ENCODE results near the gene ECT2.
A peak's percentile ranks its signal among the peaks of the same experiment; 100 is the strongest.
"Not testable (repeated sequence)": the region's sequence is repeated elsewhere in the genome, so short reads cannot be mapped to it uniquely, and the experiment has no call there.

The ECT2 gene

DNA sequence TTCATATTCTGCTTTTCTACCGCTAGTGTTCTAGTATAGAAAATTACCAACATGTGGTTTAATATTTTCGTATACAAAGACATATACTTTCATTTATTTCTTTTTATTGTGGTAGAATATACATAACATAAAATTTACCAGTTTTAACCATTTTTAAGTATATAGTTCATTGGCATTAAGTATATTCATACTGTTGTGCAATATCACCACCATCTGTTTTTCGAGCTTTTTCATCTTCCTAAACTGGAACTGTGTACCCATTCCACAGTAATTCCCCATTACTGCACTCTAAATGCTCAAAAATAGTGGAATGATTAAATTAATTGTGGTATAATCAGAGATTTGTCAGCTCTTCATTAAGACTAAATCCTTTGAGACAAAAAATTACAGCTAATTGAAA lies 62.9 kb downstream of the ECT2 start:
- no peak for DNase-seq

DNA sequence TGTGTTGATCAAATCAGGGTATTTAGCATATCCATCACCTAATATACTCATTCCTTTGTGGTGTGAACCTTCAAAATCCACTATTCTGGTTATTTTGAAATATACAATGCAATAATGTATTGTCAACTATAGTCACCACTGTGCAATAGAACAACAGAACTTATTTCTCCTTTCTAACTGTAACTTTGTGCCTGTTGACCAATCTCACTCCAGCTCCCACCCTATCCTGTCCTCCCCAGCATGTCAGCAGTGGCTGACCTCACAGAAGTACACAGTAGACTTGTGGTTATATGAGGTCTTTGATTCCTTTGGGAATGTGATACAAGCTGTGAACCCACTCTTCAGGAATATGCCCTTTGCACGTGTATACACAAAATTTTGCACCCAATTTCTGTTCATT lies 64.2 kb downstream of the ECT2 start:
- no peak for DNase-seq

GRCh38 chr3:172815857-172816256 lies 65.3 kb downstream of the ECT2 start:
- no peak for DNase-seq

GRCh38 chr3:172816281-172816680 lies 65.8 kb downstream of the ECT2 start:
- no peak for DNase-seq

- DNase-seq: no peak
Measured at GRCh38 chr3:172816968-172817367, 66.4 kb downstream of the ECT2 start.

- DNase-seq: no peak
Measured at GRCh38 chr3:172820492-172820891, 70.0 kb downstream of the ECT2 start.

DNA sequence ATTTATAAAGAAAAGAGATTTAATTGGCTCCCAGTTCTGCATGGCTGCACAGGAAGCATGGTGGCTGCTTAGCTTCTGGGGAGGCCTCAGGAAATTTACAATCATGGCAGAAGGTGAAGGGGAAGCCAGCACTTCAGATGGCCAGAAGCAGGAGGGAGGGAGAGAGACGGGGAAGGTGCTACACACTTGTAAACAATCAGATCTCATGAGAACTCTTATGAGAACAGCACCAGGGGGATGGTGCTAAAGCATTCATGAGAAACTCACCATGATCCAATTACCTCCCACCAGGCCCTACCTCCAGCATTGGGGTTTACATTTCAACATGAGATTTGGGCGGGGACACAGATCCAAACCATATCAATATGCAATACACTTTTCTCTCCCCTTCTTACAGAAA lies 73.7 kb downstream of the ECT2 start:
- DNase-seq: no peak

DNA sequence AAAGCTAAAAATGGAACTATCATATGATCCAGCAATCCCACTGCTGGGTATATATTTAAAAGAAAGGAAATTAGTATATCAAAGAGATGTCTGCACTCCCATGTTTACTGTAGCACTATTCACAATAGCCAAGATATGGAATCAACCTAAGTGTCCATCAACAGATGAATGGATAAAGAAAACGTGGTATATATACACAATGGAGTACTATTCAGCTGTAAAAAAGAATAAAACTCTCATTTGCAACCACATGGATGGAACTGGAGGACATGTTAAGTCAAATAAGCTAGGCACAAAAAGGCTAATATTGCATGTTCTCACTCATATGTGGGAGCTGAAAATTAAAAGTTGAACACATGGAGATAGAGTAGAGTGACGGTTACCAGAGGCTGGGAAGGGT lies 76.7 kb downstream of the ECT2 start:
- DNase-seq: not testable (repeated sequence)

- no peak for DNase-seq
Measured at GRCh38 chr3:172832983-172833382, 82.5 kb downstream of the ECT2 start.

GRCh38 chr3:172836390-172836997 lies 86.0 kb downstream of the ECT2 start:
- peak in 1 of 5 experiments; percentile 18 for DNase-seq

- no peak for DNase-seq
Measured at GRCh38 chr3:172839679-172840078, 89.2 kb downstream of the ECT2 start.

- DNase-seq: no peak
Measured at GRCh38 chr3:172840463-172840862, 89.9 kb downstream of the ECT2 start.

- DNase-seq: no peak
Measured at GRCh38 chr3:172840913-172841312, 90.4 kb downstream of the ECT2 start.

DNA sequence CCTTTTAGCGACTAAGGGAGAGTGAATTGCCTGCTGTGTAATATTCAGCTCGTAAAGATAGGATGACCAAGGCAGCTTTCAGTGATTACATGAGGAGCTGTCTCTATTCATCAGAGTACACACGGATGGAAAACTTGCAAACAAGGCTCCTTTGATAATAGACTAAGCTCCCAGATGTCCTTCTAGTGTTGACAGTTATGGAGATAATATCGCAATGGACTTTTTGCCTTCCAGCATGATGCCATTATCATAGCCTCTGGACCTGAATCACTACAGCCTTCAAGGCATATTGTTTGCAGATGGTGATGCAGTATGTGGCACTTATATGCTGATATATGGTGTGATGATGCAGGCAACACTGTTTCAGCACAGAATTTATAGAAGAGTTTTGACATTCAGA lies 93.9 kb downstream of the ECT2 start:
- no peak for DNase-seq

GRCh38 chr3:172846103-172846561 lies 95.6 kb downstream of the ECT2 start:
- peak in 1 of 5 experiments; percentile 19 for DNase-seq

DNA sequence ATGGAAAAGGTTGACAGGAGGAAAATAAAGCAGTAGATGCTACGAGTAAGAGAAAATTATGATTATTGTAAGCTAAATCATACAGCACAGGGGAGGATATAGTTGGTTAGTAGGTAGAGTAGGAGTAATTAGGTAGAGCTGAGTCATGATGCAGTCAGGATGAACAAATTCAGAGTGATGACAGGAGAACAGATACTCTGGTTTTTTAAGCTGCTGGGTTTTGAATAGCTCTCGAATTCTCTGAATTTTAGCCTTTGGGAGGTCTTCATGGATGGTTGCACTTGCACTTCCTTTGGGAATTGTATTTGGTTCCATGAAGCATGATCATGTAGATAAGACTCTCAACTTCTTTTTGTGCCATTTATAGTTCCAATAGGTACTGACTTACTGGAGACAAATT lies 96.2 kb downstream of the ECT2 start:
- no peak for DNase-seq

DNA sequence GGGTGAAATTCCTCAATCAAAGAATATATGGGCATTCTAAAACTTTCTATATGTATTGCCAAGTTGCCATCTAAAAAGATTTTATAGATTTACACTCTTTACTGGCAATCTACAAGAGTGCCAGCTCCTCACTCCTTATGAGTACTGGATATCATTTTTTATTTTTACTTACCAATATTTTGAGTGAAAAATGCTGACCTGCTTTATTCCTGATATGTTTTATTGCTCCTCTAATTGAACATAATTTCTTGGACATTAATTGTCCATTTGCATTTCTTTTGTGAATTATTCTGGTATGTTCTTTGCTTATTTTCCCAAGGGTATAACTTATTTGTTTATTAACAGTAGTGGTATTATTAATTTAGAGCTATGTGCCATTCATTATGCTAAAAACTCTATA lies 96.8 kb downstream of the ECT2 start:
- no peak for DNase-seq

GRCh38 chr3:172848910-172849309 lies 98.4 kb downstream of the ECT2 start:
- DNase-seq: no peak

- no peak for DNase-seq
Measured at GRCh38 chr3:172853005-172853404, 102.5 kb downstream of the ECT2 start.

DNA sequence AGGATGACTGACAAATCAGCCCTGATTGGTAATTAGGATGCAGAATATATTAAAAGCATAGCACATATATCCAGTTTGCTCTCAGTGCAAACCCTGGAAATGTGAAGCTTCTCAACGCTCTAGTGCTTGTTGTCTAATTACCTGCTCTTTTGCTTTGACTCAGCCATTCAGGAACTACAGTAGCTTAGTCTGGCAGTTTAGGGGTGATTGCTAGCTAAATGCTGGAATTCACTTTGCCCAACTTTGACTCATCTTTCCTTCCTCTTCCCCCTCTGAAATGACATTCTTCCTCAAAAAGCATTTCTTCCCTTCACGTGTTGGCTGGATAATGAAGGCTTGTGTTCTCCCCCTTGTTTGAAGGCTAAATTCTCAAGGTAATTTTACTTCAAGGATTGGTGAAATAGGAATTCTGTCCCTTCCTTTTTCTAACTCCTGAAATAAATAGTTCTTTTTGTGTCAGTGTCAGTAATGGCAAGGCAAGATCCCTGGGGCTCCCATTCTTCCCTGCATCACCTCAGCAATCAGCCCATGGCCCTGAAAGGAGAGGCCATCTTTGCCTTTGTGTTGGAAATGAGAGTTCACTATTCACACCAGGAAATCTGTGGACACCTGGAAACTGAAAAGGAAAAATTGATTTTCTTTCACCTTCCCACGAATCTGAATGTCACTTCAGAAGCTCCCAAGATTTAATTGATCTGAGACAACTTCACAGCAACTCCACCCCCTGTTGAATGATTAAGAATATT lies 103.6 kb downstream of the ECT2 start:
- DNase-seq: no peak

- DNase-seq: no peak
Measured at GRCh38 chr3:172855037-172855436, 104.5 kb downstream of the ECT2 start.

DNA sequence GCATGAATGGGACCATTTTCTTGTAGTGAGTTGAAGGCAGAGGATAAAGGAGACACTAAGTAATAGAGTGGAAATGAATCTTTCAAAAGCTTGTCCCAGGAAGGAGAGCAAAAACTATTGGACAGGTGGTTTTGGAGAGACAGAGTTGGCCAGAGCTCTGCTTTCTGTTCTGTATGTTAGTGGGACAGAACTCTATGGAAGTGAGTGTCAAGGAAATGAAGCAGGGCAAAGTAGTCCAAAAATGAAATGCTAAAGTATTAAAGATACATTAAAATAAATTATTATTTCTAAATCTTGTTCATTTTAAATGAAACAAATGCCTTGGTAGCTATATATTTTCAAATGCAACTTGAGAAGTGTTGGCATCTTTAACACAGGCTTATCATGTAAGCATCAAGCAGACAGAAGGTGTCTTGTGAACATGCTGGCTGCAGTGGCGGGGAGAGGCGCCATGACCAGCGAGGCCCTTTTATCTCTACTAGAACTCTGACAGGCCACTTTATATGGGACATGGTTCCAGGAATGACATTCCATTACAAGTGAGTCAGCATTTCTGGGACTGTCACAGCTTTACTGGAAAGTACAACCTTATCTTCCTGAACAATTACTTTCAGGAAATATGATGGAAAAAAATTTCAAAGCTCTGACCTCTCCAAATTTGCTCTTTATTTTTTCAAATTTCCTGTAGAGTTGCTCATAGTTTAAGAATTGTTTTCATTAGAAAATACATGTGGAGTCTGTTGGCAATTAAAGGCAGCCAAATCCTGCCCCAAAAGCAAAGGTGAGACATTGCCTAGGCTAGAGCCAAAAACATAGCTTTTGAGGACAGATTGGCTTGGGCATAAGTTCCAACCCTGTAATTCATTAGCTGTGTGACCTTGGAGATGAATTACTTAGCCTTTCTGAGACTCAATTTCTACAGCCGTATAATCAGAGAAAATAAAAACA lies 106.5 kb downstream of the ECT2 start:
- DNase-seq: no peak

- DNase-seq: no peak
Measured at GRCh38 chr3:172859041-172859440, 108.5 kb downstream of the ECT2 start.
